GM12874 (cell line): ENCODE data around the gene CFB.

Experiments used
- TF ChIP-seq, protein P1 (sequence below): IDR thresholded peaks from 2 replicates; pipeline ENCODE4 v1.5.1; 2011; ENCODE audit warnings: low read depth, mild to moderate bottlenecking, control low read depth, low read length, moderate library complexity; ENCODE audit not compliant: insufficient read depth

The CFB gene

DNA sequence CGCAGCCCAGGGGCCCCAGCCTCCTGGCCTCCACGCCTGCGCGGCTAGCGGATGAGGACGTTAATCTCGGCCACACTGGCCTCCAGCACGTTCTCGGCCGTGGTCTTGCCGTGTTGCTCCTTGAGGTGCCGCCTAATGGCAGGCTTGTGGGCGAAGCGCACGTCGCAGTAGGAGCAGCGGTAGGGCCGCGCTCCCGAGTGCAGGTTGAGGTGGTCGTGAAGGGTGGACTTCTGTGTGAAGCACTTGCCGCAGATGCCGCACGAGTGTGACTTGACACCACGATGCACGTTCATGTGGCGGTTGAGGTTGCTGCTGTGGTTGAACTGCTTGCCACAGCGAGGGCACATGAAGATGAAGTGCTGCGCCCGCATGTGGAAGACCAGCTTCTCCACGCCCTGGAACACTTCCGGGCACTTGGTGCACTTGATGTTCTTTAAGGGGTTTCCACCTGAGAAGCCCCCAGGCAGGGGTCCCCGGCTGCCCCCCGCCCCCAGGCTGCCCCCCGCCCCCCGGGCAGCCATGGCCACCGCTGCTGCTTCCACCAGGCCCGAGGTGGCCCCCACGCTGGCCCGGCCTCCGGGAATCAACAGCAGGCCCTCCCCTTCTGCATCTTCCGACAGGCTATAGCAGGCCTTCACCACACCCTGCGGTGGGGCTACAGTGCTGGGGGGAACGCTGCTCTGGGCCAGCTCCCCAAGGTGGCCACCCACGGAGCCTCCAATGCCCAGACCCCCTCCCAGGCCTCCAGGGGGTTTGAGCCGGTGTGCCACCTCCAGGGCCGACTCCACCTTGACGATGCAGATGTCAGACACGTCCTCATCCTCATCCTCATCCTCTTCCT lies 45.8 kb upstream of the CFB start:
- TF ChIP-seq, protein P1, sequence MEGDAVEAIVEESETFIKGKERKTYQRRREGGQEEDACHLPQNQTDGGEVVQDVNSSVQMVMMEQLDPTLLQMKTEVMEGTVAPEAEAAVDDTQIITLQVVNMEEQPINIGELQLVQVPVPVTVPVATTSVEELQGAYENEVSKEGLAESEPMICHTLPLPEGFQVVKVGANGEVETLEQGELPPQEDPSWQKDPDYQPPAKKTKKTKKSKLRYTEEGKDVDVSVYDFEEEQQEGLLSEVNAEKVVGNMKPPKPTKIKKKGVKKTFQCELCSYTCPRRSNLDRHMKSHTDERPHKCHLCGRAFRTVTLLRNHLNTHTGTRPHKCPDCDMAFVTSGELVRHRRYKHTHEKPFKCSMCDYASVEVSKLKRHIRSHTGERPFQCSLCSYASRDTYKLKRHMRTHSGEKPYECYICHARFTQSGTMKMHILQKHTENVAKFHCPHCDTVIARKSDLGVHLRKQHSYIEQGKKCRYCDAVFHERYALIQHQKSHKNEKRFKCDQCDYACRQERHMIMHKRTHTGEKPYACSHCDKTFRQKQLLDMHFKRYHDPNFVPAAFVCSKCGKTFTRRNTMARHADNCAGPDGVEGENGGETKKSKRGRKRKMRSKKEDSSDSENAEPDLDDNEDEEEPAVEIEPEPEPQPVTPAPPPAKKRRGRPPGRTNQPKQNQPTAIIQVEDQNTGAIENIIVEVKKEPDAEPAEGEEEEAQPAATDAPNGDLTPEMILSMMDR: no peak

DNA sequence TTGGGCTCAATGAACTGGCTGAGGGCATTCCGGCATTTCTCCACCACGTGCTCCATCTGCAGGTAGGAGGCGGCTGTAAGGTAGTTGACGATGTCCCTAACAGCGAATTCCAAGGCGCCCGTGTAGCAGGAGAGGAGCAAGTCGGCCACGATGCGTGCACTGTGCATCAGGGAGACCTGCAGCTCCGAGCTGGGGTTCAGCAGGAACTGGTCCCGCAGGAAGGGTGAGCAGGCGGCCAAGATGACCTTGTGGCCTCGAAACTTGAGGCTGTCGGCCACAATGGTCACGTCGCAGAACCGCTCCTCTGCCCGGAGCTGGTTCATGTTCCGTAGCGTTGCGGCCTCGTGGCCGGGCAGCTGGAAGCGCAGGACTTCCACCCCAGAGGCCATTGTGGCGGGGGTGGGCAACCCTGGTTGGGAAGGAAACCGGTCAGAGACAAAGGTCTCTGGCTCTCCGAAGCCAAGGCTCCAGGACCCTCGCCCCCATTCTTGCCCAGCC lies 44.9 kb upstream of the CFB start:
- TF ChIP-seq, protein P1: no peak

- TF ChIP-seq, protein P1: no peak
Measured at GRCh38 chr6:31901415-31901952, 44.4 kb upstream of the CFB start.

GRCh38 chr6:31901953-31902643 lies 43.8 kb upstream of the CFB start, which contains the start of gene ZBTB12:
Gene ZBTB12, minus strand, starts transcription at chr6:31902086. Its CDS starts 781 bp downstream, at chr6:31901305.
- TF ChIP-seq, protein P1: no peak

- TF ChIP-seq, protein P1: no peak
Measured at GRCh38 chr6:31903957-31904356, 41.9 kb upstream of the CFB start.

DNA sequence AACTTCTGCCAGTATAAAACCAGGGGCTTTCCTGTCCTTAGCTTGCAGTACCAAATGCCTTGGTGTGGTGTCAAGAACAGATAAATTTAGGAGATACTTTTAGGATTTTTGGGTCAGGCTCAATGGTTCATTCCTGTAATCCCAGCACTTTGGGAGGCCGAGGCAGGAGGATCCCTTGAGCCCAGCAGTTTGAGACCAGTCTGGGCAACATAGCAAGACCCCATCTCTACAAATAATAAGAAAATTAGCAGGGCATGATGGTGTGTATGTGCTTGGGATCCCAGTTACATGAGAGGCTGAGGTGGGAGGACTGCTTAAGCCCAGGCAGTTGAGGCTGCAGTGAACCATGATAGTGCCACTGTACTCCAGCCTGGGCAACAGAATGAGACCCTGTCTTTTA lies 40.9 kb upstream of the CFB start:
- TF ChIP-seq, protein P1: no peak

DNA sequence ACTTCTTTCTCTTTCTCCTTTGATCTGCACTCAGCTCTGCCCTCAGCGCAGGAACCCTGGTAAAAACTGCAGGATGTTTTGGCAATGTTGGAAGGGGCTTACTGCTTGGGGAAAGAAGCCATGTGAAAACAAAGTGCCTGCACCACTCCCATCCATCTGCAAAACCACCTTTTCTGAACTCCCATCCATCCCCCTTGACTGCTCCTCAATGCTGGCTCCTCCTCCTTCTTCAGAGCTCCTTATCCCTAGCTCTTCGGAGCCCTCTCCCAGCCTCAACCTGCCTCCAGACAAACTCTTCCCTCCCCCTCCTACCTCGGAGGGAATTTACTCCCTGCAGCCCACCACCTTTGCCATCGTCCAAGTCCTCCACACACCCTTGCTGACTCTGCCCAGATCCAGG lies 39.8 kb upstream of the CFB start:
- TF ChIP-seq, protein P1: no peak
